SW 1271 (cell line): ENCODE measurements around the gene PCSK5.
A peak's percentile ranks its signal among the peaks of the same experiment; 100 is the strongest.

Experiments used
- DNase-seq, 2 experiments: peaks; one replicate each; lab custom pipeline; 2025; lab: John Stamatoyannopoulos, UW

Gene PCSK5

DNA sequence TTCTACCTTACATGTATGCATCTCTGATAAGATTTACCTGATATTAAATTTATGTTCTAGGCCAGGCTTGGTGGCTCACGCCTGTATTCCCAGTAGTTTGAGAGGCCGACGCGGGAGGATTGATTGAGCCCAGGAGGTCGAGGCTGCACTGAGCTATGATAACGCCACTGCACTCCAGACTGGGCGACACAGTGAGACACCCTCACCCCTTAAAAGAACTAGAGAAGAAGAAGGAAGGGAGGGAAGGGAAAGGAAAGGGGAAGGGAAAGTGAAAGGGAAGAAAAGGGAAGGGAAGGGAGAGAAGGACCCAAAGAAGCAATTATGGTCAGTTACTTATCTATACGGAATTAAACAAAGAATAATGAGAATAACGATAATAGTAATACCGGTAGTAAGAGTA is 504.9 kb downstream of the PCSK5 start:
- DNase-seq = no peak

DNA sequence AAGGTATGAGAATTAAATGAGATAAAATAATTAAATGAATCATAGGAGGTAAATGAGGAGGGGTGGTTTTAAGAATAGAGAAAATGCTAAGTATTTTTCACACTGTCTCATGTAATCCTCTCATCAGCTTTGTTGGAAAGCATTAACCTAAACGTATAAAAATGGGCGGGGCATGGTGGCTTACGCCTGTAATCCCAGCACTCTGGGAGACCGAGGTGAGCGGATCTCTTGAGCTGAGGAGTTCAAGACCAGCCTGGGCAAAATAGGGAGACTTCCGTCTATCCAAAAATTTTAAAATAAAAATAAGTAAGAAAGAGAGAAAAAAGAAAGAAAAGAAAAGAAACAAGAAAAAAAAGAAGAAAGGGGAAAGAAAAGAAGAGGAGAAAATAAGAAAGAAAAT is 505.7 kb downstream of the PCSK5 start:
- DNase-seq = no peak

DNA sequence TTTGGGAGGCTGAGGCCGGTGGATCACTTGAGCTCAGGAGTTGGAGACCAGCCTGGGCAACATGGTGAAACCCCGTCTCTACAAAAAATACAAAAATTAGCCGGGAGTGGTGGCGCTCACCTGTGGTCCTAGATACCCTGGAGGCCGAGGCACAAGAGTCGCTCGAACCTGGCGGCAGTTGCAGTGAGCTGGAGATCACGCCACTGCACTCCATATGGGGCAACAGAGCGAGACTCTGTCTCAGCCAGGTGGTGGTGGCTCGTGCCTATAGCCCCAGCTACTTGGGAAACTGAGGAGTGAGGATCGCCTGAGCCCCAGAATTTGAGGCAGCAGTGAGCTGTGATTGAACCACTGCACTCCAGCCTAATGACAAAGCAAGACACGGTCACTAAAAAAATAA is 506.1 kb downstream of the PCSK5 start:
- DNase-seq = no peak

DNA sequence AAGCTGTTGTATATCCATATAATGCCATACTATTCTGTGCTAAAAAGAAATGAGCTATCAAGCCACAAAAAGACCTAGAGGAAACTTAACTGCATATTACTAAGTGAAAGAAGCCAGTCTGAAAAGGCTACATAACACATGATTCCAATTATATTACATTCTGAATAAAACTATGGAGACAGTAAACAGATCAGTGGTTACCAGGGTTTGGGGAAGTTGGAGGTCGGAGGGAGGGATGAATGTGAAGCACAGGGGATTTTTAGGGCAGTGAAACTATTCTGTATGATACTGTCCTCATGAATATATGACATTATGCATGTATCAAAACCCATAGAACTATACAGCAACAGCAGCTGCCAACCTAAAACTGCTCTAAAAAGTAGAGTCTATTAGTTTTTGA is 509.4 kb downstream of the PCSK5 start:
- no peak for DNase-seq

DNA sequence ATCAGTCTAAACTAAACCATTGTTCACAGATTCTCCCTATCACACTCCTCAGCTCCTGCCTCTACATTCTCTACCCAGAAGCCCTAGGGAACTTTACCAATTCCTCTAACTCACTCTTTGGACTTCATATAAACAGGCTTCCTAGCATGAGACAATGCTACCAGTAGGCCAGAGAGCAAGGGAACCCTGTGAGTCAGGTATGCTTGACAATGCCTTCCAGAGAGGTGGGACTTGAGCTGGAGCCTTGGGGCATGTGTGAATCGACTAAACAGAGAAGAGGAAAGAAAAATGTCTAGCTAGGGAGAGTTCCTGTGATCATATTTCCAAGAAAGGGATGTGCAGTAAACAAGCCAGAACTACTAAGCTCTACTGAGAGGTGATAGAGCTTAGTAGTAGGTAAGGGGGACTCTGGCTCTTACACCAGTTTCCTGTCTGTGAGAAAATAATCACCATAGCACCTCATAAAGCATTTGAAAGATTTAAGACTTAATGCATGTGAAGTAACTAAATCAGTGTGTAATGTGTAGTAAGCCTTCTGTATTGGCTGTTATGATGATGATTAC is 510.1 kb downstream of the PCSK5 start:
- no peak for DNase-seq

DNA sequence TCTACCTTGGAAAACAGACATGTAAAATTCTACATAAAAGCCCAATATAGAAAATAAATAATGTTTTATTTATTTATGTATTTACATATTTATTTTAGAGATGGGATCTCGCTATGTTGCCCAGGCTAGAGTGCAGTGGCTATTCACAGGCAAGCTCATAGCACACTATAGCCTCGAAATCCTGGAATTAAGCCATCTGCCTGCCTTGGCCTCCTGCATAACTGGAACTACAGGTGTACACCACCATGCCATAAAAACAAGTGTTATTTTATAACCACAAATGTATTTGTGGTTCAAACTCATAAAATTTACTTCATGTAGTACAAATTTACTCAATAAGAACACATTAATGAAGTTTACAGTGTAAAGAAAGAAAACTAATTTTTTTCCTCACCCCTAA is 510.7 kb downstream of the PCSK5 start:
- DNase-seq = no peak

DNA sequence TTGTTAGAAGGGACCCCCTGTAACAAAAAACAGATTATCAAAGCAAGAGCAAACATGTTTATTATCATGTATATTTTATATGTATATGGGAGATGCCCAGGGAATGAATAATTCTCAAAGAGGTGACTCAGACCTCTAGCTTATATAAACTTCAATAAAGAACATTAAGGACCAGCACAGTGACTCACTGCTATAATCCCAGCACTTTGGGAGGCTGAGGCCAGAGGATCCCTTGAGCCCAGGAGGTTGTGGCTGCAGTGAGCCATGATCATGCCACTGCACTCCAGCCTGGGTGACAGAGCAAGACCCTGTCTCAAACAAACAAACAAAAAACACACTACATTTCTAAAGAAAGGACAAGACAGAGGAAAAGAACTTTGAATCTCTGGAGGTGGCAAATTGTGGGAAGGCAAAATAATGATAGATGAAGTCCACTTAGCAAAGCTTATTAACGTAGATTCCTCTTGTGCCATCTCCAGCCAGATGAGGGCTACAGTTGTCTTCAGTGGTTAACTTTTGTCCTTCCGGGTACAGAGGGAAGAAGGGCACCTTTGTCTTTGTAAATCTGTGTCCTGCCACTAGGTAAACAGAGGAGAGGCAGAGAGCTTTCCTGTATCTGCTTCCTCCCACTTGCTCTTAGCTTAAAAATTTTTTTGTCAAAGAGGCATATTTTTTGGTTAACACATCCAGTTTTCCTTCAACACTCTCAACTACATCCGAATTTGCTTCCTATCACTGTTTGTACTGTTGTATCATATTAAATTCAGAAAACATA is 511.3 kb downstream of the PCSK5 start:
- DNase-seq = no peak

DNA sequence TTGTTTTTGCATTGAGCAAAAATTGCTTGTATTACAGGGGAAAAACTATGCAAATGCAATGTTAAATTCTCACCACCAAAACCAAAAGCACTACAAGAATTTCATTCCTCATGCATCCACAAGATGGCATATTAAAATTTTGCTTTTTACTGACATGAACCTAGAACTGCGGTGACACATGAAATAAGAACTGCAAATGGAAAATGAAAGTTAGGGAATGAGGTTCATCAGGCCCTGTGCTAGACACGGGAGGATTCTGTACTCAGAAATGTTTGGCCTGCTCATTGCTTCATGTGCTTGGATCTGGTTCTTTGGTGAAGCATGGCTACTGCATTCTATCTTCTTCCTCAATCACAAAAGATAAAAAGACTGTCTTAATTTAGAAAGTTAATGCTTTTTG is 512.9 kb downstream of the PCSK5 start:
- peak; percentile 29 to 77 for DNase-seq

DNA sequence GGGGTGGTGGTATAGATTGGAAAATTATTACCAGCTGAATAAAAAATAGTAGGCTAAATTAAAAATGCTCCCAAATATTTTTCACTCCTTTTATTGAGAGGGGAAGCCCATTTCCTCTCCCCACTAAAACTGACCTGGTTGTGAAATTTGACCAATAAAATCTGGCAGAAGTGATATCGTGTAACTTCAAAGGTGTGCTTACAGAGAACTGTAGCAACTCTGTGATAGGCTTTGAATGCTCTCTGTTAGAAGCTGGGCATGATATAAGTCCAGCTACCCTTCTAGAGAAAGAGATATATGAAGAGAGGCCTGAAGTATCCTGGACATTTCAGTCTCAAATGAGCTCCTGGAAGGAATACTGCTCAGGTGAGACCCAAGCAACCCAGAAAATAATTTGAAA is 513.9 kb downstream of the PCSK5 start:
- DNase-seq = no peak

DNA sequence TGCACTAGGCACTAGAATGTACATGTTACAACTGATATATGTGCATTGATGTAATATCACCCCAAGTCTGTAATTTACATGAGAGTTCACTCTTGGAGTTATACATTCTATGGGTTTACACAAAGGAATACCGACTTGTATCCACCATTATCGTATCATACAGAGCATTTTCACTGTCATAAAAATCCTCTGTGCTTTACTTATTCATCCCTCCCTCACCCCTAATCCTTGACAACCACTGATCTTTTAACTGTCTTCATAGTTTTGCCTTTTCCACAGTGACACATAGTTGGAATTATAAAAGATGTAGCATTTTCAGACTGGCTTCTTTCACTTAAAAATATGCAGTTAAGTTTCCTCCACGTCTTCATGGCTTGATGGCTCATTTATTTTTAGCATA is 514.9 kb downstream of the PCSK5 start:
- no peak for DNase-seq

DNA sequence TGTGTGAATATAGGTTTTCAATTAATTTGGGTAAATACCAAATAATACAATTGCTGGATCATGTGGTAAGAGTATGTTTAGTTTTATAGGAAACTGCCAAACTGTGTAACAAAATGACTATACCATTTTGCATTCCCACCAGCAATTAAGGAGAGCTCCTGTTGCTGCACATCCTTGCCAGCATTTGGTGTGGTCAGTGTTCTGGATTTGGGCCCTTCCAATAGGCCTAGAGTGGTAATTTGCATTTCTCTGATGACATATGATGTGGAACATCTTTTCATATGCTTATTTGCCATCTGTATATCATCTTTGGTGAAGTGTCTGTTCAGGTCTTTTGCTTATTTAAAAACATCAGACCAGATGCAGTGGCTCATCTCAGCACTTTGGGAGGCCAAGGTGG is 515.4 kb downstream of the PCSK5 start:
- DNase-seq = no peak
